Neural progenitor cell (in vitro differentiated cells): ENCODE data around the gene FAM131B.

Experiments used
- EZH2 ChIP-seq: fragments of 200-600 bp; sonication (generic); IDR thresholded peaks from 2 replicates; pipeline ENCODE4 v1.6.1; 2017; ENCODE audit warnings: antibody characterized with exemption, mild to moderate bottlenecking, moderate library complexity
- EZH2phosphoT487 ChIP-seq: fragments of 200-600 bp; sonication (generic); IDR thresholded peaks from 2 replicates; pipeline ENCODE4 v1.6.1; 2017; ENCODE audit warnings: antibody characterized with exemption
- TF ChIP-seq, protein P1 (sequence below): fragments of 200-600 bp; sonication (generic); IDR thresholded peaks from 2 replicates; pipeline ENCODE4 v1.5.1; 2017; ENCODE audit warnings: antibody characterized with exemption, mild to moderate bottlenecking

DNA sequence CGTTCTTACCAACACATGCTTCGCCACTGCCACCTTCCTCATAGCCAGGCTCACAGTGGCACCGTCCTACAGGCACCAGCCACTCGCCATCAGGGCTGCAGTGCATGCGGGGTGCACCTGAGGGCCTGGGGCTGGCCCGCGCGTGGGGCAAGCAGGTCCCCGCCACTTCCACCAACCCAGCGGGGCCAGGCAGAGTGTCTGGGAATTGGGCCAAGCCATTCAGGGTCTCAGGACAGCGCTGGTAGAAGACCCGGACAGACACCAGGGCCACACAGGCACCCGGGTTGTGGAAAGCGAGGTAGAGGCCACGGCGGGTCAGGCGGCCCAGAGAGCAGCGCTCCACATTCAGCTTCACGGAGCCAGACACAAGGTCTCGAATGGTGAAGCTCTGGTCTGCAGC is 37.1 kb upstream of the FAM131B start:
- TF ChIP-seq, protein P1, sequence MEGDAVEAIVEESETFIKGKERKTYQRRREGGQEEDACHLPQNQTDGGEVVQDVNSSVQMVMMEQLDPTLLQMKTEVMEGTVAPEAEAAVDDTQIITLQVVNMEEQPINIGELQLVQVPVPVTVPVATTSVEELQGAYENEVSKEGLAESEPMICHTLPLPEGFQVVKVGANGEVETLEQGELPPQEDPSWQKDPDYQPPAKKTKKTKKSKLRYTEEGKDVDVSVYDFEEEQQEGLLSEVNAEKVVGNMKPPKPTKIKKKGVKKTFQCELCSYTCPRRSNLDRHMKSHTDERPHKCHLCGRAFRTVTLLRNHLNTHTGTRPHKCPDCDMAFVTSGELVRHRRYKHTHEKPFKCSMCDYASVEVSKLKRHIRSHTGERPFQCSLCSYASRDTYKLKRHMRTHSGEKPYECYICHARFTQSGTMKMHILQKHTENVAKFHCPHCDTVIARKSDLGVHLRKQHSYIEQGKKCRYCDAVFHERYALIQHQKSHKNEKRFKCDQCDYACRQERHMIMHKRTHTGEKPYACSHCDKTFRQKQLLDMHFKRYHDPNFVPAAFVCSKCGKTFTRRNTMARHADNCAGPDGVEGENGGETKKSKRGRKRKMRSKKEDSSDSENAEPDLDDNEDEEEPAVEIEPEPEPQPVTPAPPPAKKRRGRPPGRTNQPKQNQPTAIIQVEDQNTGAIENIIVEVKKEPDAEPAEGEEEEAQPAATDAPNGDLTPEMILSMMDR = no peak
- TF ChIP-seq EZH2 = no peak
- TF ChIP-seq EZH2phosphoT487 = no peak
